DOHH2 (cell line): ENCODE data around the gene RAB28.

Experiments
- CTCF ChIP-seq: fragments of 200-600 bp; sonication (generic); IDR thresholded peaks from one replicate; pipeline ENCODE4 v1.5.1; 2014; ENCODE audit warnings: antibody characterized with exemption, mild to moderate bottlenecking, low read depth, low read length; ENCODE audit not compliant: poor library complexity, severe bottlenecking
- EZH2phosphoT487 ChIP-seq: fragments of 200-600 bp; sonication (generic); IDR thresholded peaks from 2 replicates; pipeline ENCODE4 v1.6.1; 2017; ENCODE audit warnings: borderline replicate concordance, mild to moderate bottlenecking, antibody characterized with exemption, low read length, moderate library complexity, mixed read lengths

- TF ChIP-seq CTCF = no peak
- no peak for TF ChIP-seq EZH2phosphoT487
Measured at GRCh38 chr4:13516315-13516860, 32.2 kb upstream of the RAB28 start.
